Neural cell (in vitro differentiated cells): ENCODE results near the gene ATP8B3. TPM values are rescaled to one million over a fixed set of nuclear protein-coding genes. Genes with fewer than 3 reads are reported as not detected.

Source experiments
- H2AFZ ChIP-seq: fragments of 200-600, 300-800 bp; sonication (generic), shearing (Covaris generic); 2 replicates; pipeline ENCODE4 v1.6.0; 2014; ENCODE audit warnings: low read depth, mild to moderate bottlenecking, antibody characterized with exemption, low read length, moderate library complexity
- H3F3A ChIP-seq: fragments of 200-600 bp; shearing (Covaris generic); 2 replicates; pipeline ENCODE4 v1.6.1; 2016; ENCODE audit warnings: mild to moderate bottlenecking, moderate library complexity, mixed read lengths, antibody characterized with exemption, low read length; ENCODE audit not compliant: insufficient read depth, poor library complexity, severe bottlenecking
- H3K27ac ChIP-seq: fragments of 200-600, 300-800 bp; sonication (generic), shearing (Covaris generic); 2 replicates; pipeline ENCODE4 v1.5.1; 2014; ENCODE audit warnings: mild to moderate bottlenecking, low read length, moderate library complexity
- H3K27me3 ChIP-seq: fragments of 300-800, 200-600 bp; sonication (generic), shearing (Covaris generic); 2 replicates; pipeline ENCODE4 v1.6.0; 2014; ENCODE audit warnings: mild to moderate bottlenecking, low read depth, low read length, moderate library complexity; ENCODE audit not compliant: insufficient read depth
- H3K36me3 ChIP-seq: fragments of 300-800, 200-600 bp; sonication (generic), shearing (Covaris generic); 2 replicates; pipeline ENCODE4 v1.5.1; 2014; ENCODE audit warnings: mild to moderate bottlenecking, antibody characterized with exemption, low read length, moderate library complexity; ENCODE audit not compliant: insufficient read depth
- H3K4me2 ChIP-seq: fragments of 300-800, 200-600 bp; sonication (generic), shearing (Covaris generic); 2 replicates; pipeline ENCODE4 v1.6.0; 2014; ENCODE audit warnings: mild to moderate bottlenecking, low read length
- H3K4me3 ChIP-seq: fragments of 300-800, 200-600 bp; sonication (generic), shearing (Covaris generic); 2 replicates; pipeline ENCODE4 v1.5.1; 2014; ENCODE audit warnings: mild to moderate bottlenecking, low read length, moderate library complexity
- H3K79me2 ChIP-seq: fragments of 200-600 bp; shearing (Covaris generic); replicated peaks from 2 replicates; pipeline ENCODE4 v1.6.0; 2014; ENCODE audit warnings: mild to moderate bottlenecking, low read length, moderate library complexity; ENCODE audit not compliant: insufficient read depth
- H3K9ac ChIP-seq: fragments of 300-800, 200-600 bp; sonication (generic), shearing (Covaris generic); 2 replicates; pipeline ENCODE4 v1.6.1; 2016; ENCODE audit warnings: mild to moderate bottlenecking, low read length, mixed read lengths
- H3K9me2 ChIP-seq: fragments of 200-600 bp; shearing (Covaris generic); 2 replicates; pipeline ENCODE4 v1.6.1; 2016; ENCODE audit warnings: mild to moderate bottlenecking, low read length, mixed read lengths; ENCODE audit not compliant: insufficient read depth
- H3K9me3 ChIP-seq: fragments of 200-600, 300-800 bp; sonication (generic), shearing (Covaris generic); 2 replicates; pipeline ENCODE4 v1.6.1; 2016; ENCODE audit warnings: mild to moderate bottlenecking, mixed run types, low read length, moderate library complexity, mixed read lengths
- H4K20me1 ChIP-seq: fragments of 200-600 bp; shearing (Covaris generic); 2 replicates; pipeline ENCODE4 v1.6.1; 2016; ENCODE audit warnings: mild to moderate bottlenecking, mixed run types; ENCODE audit not compliant: insufficient read depth
- CTCF ChIP-seq: fragments of 450-650 bp; IDR thresholded peaks from 2 replicates; pipeline ENCODE4 v1.5.1; 2014; ENCODE audit warnings: antibody characterized with exemption, mild to moderate bottlenecking, moderate library complexity; ENCODE audit not compliant: poor library complexity, severe bottlenecking
- EP300 ChIP-seq: fragments of 450-650 bp; conservative IDR thresholded peaks from 2 replicates; pipeline ENCODE4 v1.6.1; 2014; ENCODE audit warnings: antibody characterized with exemption, mild to moderate bottlenecking, moderate library complexity; ENCODE audit not compliant: poor library complexity, severe bottlenecking
- EZH2 ChIP-seq: fragments of 200-600, 300-800 bp; shearing (Covaris generic), sonication (generic); IDR thresholded peaks from 2 replicates; pipeline ENCODE4 v1.6.1; 2014; ENCODE audit warnings: antibody characterized with exemption, low read length, borderline replicate concordance, mild to moderate bottlenecking; ENCODE audit not compliant: insufficient read depth, poor library complexity, severe bottlenecking
- MXI1 ChIP-seq: fragments of 450-650 bp; conservative IDR thresholded peaks from 2 replicates; pipeline ENCODE4 v1.6.1; 2014; ENCODE audit warnings: antibody characterized with exemption, mild to moderate bottlenecking; ENCODE audit not compliant: poor library complexity, severe bottlenecking
- POLR2AphosphoS5 ChIP-seq: IDR thresholded peaks from 2 replicates; pipeline ENCODE4 v1.6.1; 2012
- RAD21 ChIP-seq: fragments of 450-650 bp; conservative IDR thresholded peaks from 2 replicates; pipeline ENCODE4 v1.6.1; 2014; ENCODE audit warnings: antibody characterized with exemption, mild to moderate bottlenecking, moderate library complexity
- REST ChIP-seq: IDR thresholded peaks from 2 replicates; pipeline ENCODE4 v1.6.1; 2012; ENCODE audit warnings: borderline replicate concordance
- SMC3 ChIP-seq: fragments of 450-650 bp; conservative IDR thresholded peaks from 2 replicates; pipeline ENCODE4 v1.6.1; 2014; ENCODE audit warnings: antibody characterized with exemption, mild to moderate bottlenecking, moderate library complexity; ENCODE audit not compliant: poor library complexity
- TAF1 ChIP-seq: IDR thresholded peaks from 2 replicates; pipeline ENCODE4 v1.6.1; 2012; ENCODE audit warnings: low read depth
- polyA plus RNA-seq: library from polyadenylated mRNA; depleted of rRNA; stranded (reverse); fragments of >200 nt; gene quantifications from 2 replicates; pipeline ENCODE4 v1.2.3, GENCODE V29; 2014

The ATP8B3 gene
- polyA plus RNA-seq, 1 donor from 2014 or later, result 1.5 TPM

GRCh38 chr19:1825909-1826556, 14.0 kb upstream of the ATP8B3 start:
- Histone ChIP-seq H3K9ac (no peak overlapping the region), H4K20me1 (no peaks in the 10 kb centered on the region), H3F3A (no peaks in the 10 kb centered on the region), H3K27me3 (no peaks in the 10 kb centered on the region), H2AFZ (no peak overlapping the region), H3K27ac (no peak overlapping the region), H3K9me2 (no peaks in the 10 kb centered on the region), H3K36me3 (no peaks in the 10 kb centered on the region), H3K79me2 (no peaks in the 10 kb centered on the region), H3K4me3 (no peak overlapping the region), H3K9me3 (no peaks in the 10 kb centered on the region), H3K4me2 (no peak overlapping the region)
- TF ChIP-seq POLR2AphosphoS5 (no peak), REST (no peak), MXI1 (peak; percentile 44), CTCF (peak; percentile 95), TAF1 (no peak), EP300 (no peak), RAD21 (peak; percentile 89), EZH2 (no peak), SMC3 (peak; percentile 91)

- Histone ChIP-seq H3K9me2 (no peaks in the 10 kb centered on the region), H3K4me2 (no peak overlapping the region), H3K27me3 (no peaks in the 10 kb centered on the region), H3K79me2 (no peaks in the 10 kb centered on the region), H3K9me3 (no peaks in the 10 kb centered on the region), H3K9ac (no peak overlapping the region), H3K36me3 (no peaks in the 10 kb centered on the region), H3K27ac (no peak overlapping the region), H4K20me1 (no peaks in the 10 kb centered on the region), H3K4me3 (no peak overlapping the region), H2AFZ (no peak overlapping the region), H3F3A (no peaks in the 10 kb centered on the region)
- TF ChIP-seq EZH2 (no peak), CTCF (no peak), RAD21 (no peak), POLR2AphosphoS5 (no peak), REST (no peak), TAF1 (no peak), EP300 (no peak), MXI1 (no peak), SMC3 (no peak)
Measured at GRCh38 chr19:1824252-1824622, 12.2 kb upstream of the ATP8B3 start.
